Skeletal muscle satellite cell (primary cell): ENCODE data around the gene KLHL17.

Source experiments
- H3K27me3 ChIP-seq: 2 replicates; pipeline ENCODE4 v1.7.0; 2013; ENCODE audit warnings: low read length; ENCODE audit not compliant: control insufficient read depth, insufficient read depth
- H3K36me3 ChIP-seq: 2 replicates; pipeline ENCODE4 v1.7.0; 2013; ENCODE audit warnings: mild to moderate bottlenecking, control low read depth, low read length; ENCODE audit not compliant: insufficient read depth
- H3K4me1 ChIP-seq: 2 replicates; pipeline ENCODE4 v1.7.0; 2013; ENCODE audit warnings: low read length; ENCODE audit not compliant: control insufficient read depth, insufficient read depth
- H3K4me2 ChIP-seq: 2 replicates; pipeline ENCODE4 v1.7.0; 2013; ENCODE audit warnings: mild to moderate bottlenecking, low read length
- H3K4me3 ChIP-seq: 2 replicates; pipeline ENCODE4 v1.7.0; 2013; ENCODE audit warnings: low read length
- H3K9ac ChIP-seq: 2 replicates; pipeline ENCODE4 v1.7.0; 2013; ENCODE audit warnings: mild to moderate bottlenecking, low read depth, low read length, moderate library complexity
- H3K9me3 ChIP-seq: replicated peaks from 2 replicates; pipeline ENCODE4 v1.7.0; 2013; ENCODE audit warnings: mild to moderate bottlenecking, control low read depth, low read length

KLHL17 gene

GRCh38 chr1:996851-997712, 36.7 kb downstream of the KLHL17 start:
- Histone ChIP-seq H3K9ac (no peak overlapping the region), H3K4me2 (no peak overlapping the region), H3K36me3 (no peaks in the 10 kb centered on the region), H3K4me1 (peaks cover 27% of the 10 kb centered on the region), H3K4me3 (no peak overlapping the region), H3K27me3 (peaks cover 45% of the 10 kb centered on the region), H3K9me3 (no peaks in the 10 kb centered on the region)

- Histone ChIP-seq H3K9me3 (no peaks in the 10 kb centered on the region), H3K9ac (no peak overlapping the region)
Measured at GRCh38 chr1:997713-997992, 37.3 kb downstream of the KLHL17 start.

DNA sequence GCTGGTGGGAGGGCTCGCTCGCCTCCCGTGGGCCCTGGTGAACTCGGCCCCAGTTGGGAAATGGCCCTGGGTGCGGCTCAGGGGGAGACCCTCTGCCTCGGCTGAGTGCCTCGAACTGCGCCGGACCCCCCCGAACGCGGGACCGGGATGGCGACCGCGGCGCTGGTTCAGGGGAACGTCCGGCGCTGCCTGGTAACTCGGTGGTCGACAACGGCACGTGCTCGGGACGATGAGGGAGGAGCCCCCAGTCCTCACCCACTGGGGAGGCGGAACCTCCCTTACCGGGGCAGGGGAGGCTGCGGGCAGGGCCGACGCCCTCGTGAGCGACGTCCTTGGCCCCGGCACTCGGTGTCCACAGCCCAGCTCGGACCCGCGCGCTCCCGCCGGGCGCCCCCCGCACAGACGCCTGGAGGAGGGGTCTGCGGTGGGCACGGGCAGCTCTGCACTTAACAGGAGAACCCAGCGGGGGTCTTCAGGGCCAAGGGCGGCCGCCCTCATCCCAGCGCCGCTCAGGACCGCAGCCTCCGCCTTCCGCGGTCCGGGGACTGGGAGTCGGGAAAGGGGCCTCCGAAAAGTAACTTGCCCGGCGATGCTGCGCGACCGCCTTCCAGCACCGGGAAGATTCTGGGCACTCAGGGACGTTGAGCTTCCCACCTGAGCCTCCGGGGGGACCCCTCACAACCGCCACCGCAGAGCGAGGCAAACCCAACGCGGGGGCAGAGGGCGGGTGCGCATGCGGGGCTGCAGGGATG, 37.8 kb downstream of the KLHL17 start:
- no peak overlapping the region for H3K9ac ChIP-seq

More at GRCh38 chr1:997713-997992, 37.3 kb downstream of the KLHL17 start:
- peaks cover 27% of the 10 kb centered on the region for H3K4me1 ChIP-seq
- peaks cover 45% of the 10 kb centered on the region for H3K27me3 ChIP-seq
- H3K4me2 ChIP-seq, result no peak overlapping the region
- no peak overlapping the region for H3K4me3 ChIP-seq
- no peaks in the 10 kb centered on the region for H3K36me3 ChIP-seq

DNA sequence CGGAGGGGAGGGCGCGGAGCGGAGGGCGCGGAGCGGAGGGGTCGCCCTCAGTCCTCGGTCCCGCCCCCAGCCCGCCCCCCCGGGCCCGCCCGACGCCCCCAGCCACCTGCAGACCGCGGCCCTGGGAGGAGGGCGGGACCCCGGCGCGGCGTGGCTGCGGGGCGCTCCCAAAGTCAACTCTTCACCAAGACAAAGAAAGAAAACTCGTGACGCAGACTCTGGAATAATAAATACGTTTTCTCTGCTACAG, 38.3 kb downstream of the KLHL17 start:
- Histone ChIP-seq H3K9ac (peak overlapping the region; percentile 58), H3K36me3 (no peaks in the 10 kb centered on the region)

More for the DNA sequence above, 37.8 kb downstream of the KLHL17 start:
- Histone ChIP-seq H3K36me3 (no peaks in the 10 kb centered on the region), H3K4me3 (no peak overlapping the region), H3K9me3 (no peaks in the 10 kb centered on the region), H3K4me2 (no peak overlapping the region), H3K4me1 (peaks cover 27% of the 10 kb centered on the region), H3K27me3 (peaks cover 46% of the 10 kb centered on the region)

DNA sequence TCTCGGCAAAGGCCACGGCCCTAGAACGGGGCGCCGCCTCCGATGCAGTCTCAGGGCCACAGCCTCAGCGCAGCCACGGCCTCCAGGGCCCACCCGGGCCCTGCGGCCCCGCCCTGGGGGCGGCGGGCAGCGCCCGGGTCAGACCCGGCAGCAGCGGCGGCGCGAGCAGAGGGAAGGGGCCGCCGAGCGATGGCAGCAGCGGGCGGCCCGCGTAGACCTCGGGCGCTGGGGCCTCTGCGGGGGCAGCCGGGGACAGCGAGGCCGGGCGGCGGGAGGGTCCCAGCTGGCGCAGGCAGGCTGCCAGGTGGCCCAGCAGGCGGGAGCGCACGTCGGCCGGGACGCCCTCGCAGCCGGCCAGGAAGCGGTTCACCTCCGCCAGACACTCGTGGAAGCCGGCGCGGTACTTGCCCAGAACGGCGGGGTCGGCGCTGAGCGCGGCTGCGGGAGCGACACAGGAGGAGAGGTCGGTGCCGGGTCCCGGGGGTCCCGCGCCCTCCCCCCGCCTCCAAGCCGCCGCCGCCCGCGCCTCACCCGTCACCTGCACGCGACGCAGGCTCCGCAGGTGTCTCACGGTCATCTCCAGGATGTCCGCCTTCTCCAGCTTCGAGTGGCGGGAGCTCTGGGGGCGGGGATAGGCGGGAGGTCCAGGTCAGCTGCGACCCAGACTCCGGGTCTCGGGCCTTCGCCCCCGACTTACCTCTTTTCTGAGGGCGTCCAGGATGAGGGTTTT, 38.8 kb downstream of the KLHL17 start:
- Histone ChIP-seq H3K9ac (peak overlapping the region; percentile 58), H3K36me3 (no peaks in the 10 kb centered on the region), H3K4me3 (peak overlapping the region; percentile 62), H3K9me3 (no peaks in the 10 kb centered on the region), H3K27me3 (peaks cover 53% of the 10 kb centered on the region), H3K4me2 (peak overlapping the region; percentile 83), H3K4me1 (peaks cover 27% of the 10 kb centered on the region)

More for the DNA sequence above, 38.3 kb downstream of the KLHL17 start:
- peak overlapping the region; percentile 83 for H3K4me2 ChIP-seq
- no peaks in the 10 kb centered on the region for H3K9me3 ChIP-seq
- H3K4me1 ChIP-seq, result peaks cover 27% of the 10 kb centered on the region
- H3K4me3 ChIP-seq, result peak overlapping the region; percentile 62
- H3K27me3 ChIP-seq, result peaks cover 51% of the 10 kb centered on the region

DNA sequence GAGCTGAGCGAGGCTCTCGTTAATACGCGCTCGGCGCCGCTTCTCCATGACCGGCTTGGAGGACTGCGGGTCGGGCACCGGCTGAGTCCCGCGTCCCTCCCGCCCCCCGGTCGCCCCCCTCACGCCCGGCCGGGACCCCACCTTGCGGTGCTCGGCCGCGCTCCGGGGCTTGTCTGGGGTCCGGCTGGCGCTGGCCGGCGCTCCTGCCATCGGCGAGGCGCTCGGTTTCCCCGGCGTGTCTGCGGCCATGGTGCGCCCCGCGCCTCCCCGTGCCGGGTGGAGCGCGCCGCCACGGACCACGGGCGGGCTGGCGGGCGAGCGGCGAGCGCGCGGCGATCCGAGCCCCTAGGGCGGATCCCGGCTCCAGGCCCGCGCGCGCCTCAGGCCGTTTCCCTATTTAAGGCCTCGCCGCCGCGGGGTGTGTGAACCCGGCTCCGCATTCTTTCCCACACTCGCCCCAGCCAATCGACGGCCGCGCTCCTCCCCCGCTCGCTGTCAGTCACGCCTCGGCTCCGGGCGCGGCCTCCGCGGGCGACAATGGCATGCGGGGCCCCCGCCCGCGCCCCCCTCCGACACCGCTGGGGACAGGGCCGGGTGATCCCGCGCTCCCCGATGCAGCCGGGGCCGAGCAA, 39.5 kb downstream of the KLHL17 start, which contains the start of gene HES4:
Gene HES4, minus strand, starts transcription at position 373 of the 632 bp plus-strand sequence. Its CDS starts 124 bp downstream, at position 249.
- Histone ChIP-seq H3K9ac (peak within 1 kb of the TSS; percentile 83), H3K36me3 (no peaks in the 10 kb centered on the region), H3K4me2 (peak within 1 kb of the TSS; percentile 83), H3K4me3 (peak within 1 kb of the TSS; percentile 62), H3K9me3 (no peaks in the 10 kb centered on the region), H3K27me3 (peaks cover 60% of the 10 kb centered on the region), H3K4me1 (peaks cover 33% of the 10 kb centered on the region)

DNA sequence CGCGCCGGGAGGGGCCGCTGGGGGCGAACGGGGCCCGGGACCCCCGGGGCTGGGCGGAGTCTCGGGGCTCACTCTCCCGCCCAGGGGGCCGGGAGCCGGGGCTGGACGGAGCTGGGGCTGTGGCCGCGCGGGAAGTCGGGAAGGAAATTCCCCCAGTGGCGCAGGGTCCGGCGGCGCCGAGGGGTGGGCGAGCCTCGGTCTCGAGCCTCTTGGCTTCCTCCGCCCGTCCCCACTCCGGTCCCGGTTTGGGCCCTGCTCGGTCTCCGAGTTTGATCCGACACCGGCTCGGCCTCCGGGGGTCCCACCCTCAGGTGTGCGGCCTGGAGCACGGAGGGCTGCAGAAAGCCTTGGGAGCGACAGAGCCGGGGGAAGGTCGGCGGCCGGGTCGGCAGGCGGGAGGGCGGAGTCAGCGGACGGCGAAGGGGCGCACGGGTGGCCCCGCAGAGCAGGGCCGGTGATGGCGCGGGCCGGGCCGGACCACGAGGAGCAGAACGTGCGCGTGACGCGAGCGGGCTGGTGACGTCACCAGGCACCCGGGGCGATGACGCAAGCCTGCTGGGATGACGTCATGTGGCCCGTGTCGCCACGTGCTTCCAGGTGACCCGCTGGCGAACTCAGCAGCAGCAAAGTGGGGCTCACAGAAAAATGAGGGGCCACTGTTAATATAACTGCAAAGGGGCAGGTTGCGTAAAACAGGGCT, 40.1 kb downstream of the KLHL17 start:
- Histone ChIP-seq H3K27me3 (peaks cover 59% of the 10 kb centered on the region), H3K4me3 (peak overlapping the region; percentile 62), H3K4me1 (peaks cover 39% of the 10 kb centered on the region), H3K4me2 (peak overlapping the region; percentile 83), H3K9me3 (no peaks in the 10 kb centered on the region), H3K9ac (peak overlapping the region; percentile 83), H3K36me3 (no peaks in the 10 kb centered on the region)

GRCh38 chr1:1001057-1001783, 40.8 kb downstream of the KLHL17 start:
- H3K4me3 ChIP-seq, result peak overlapping the region; percentile 62
- H3K4me1 ChIP-seq, result peaks cover 40% of the 10 kb centered on the region
- no peaks in the 10 kb centered on the region for H3K36me3 ChIP-seq
- H3K4me2 ChIP-seq, result peak overlapping the region; percentile 83
- peak overlapping the region; percentile 38 for H3K9ac ChIP-seq
- no peaks in the 10 kb centered on the region for H3K9me3 ChIP-seq
- H3K27me3 ChIP-seq, result peaks cover 55% of the 10 kb centered on the region

- peaks cover 39% of the 10 kb centered on the region for H3K27me3 ChIP-seq
- peaks cover 39% of the 10 kb centered on the region for H3K4me1 ChIP-seq
- H3K4me3 ChIP-seq, result no peak overlapping the region
Measured at GRCh38 chr1:1003618-1004419, 43.4 kb downstream of the KLHL17 start.

GRCh38 chr1:1004420-1004779, 44.0 kb downstream of the KLHL17 start:
- Histone ChIP-seq H3K9ac (no peak overlapping the region), H3K4me3 (no peak overlapping the region), H3K36me3 (no peaks in the 10 kb centered on the region), H3K4me1 (peaks cover 33% of the 10 kb centered on the region), H3K9me3 (no peaks in the 10 kb centered on the region), H3K4me2 (peak overlapping the region; percentile 14), H3K27me3 (peaks cover 34% of the 10 kb centered on the region)

More at GRCh38 chr1:1003618-1004419, 43.4 kb downstream of the KLHL17 start:
- Histone ChIP-seq H3K9me3 (no peaks in the 10 kb centered on the region), H3K36me3 (no peaks in the 10 kb centered on the region), H3K4me2 (no peak overlapping the region), H3K9ac (no peak overlapping the region)
